ENCODE results near the gene ELOVL6. TPM values are rescaled to one million over a fixed set of nuclear protein-coding genes. Genes with fewer than 3 reads are reported as not detected.

ELOVL6 gene
- total RNA-seq, 1 experiment from 2014 or later, result 9.5 TPM

GRCh38 chr4:110156442-110156841 is 42.0 kb downstream of the ELOVL6 start:
- CTCF ChIA-PET, result no interaction called here
- DNase-seq, result no peak
- no peak overlapping the region for H3K4me3 ChIP-seq (ENCODE audit: low read depth, low read length)
- H3K9me3 ChIP-seq, result no peaks in the 10 kb centered on the region
- TF ChIP-seq CTCF (IDR thresholded peaks at IDR 0.05; ENCODE audit: insufficient read depth in 1 of 2, low read depth in 1 of 2, low read length in 1 of 2, severe bottlenecking in 1 of 2, unreplicated experiment in 1 of 2), result no peak
- no peaks in the 10 kb centered on the region for H3K36me3 ChIP-seq (ENCODE audit: control insufficient read depth, insufficient read depth, low read length)
- H3K4me1 ChIP-seq, result peaks cover 5% of the 10 kb centered on the region; the same call in 1 of the 2 replicates
- no peaks in the 10 kb centered on the region for H3K9me3 Mint-ChIP-seq (ENCODE audit: unreplicated experiment)
- intact Hi-C loops (cut with micrococcal nuclease; ENCODE audit: unreplicated experiment), result no loop called here
- no peaks in the 10 kb centered on the region for H3K36me3 Mint-ChIP-seq (ENCODE audit: insufficient read depth, unreplicated experiment)
- H3K4me1 Mint-ChIP-seq (ENCODE audit: low read depth, unreplicated experiment), result no peaks in the 10 kb centered on the region
- no TSS peak for BruUV-seq (replicated peaks)
- no peaks in the 10 kb centered on the region for H3K27me3 Mint-ChIP-seq (ENCODE audit: insufficient read depth, unreplicated experiment)
- POLR2A ChIA-PET, result no interaction called here
- H3K27me3 ChIP-seq (replicated peaks; ENCODE audit: control insufficient read depth, insufficient read depth, low read length), result no peaks in the 10 kb centered on the region
- no peak overlapping the region for H3K27ac Mint-ChIP-seq (ENCODE audit: unreplicated experiment)
- no peak overlapping the region for H3K4me3 Mint-ChIP-seq (ENCODE audit: unreplicated experiment)

DNA sequence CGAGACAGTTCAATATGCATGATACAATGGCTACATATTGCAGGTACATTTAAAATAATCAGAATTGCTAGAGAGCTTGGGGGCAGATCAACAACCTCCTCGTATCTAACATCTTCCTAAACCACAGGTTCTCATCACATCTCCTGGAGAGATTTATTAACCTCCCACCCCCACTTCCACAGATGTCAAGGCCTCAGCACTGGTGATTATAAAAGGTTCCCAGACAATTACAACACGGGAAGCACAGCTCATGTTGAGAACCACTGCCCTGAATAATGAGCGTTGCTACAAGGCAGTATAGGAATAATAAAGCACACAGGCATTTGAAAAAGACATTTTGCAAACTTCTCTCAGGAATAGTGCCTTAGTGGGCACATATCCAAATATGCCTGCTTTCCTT is 42.8 kb downstream of the ELOVL6 start:
- H3K4me3 ChIP-seq (ENCODE audit: low read depth, low read length), result no peak overlapping the region
- no peaks in the 10 kb centered on the region for H3K36me3 ChIP-seq (ENCODE audit: control insufficient read depth, insufficient read depth, low read length)
- no peak for TF ChIP-seq CTCF (IDR thresholded peaks at IDR 0.05; ENCODE audit: insufficient read depth in 1 of 2, low read depth in 1 of 2, low read length in 1 of 2, severe bottlenecking in 1 of 2, unreplicated experiment in 1 of 2)
- H3K9me3 ChIP-seq, result no peaks in the 10 kb centered on the region
- Mint-ChIP-seq H3K9me3 (ENCODE audit: unreplicated experiment) (no peaks in the 10 kb centered on the region), H3K27me3 (ENCODE audit: insufficient read depth, unreplicated experiment) (no peaks in the 10 kb centered on the region), H3K4me1 (ENCODE audit: low read depth, unreplicated experiment) (no peaks in the 10 kb centered on the region), H3K36me3 (ENCODE audit: insufficient read depth, unreplicated experiment) (no peaks in the 10 kb centered on the region), H3K27ac (ENCODE audit: unreplicated experiment) (no peak overlapping the region), H3K4me3 (ENCODE audit: unreplicated experiment) (no peak overlapping the region)
- ChIA-PET POLR2A (no interaction called here), CTCF (no interaction called here)
- no peak for DNase-seq
- BruUV-seq (replicated peaks), result no TSS peak
- no peaks in the 10 kb centered on the region for H3K27me3 ChIP-seq (replicated peaks; ENCODE audit: control insufficient read depth, insufficient read depth, low read length)
- intact Hi-C loops (cut with micrococcal nuclease; ENCODE audit: unreplicated experiment), result no loop called here
- peaks cover 5% of the 10 kb centered on the region; the same call in 1 of the 2 replicates for H3K4me1 ChIP-seq

GRCh38 chr4:110154582-110154981 is 43.8 kb downstream of the ELOVL6 start:
- H3K4me3 ChIP-seq (ENCODE audit: low read depth, low read length), result no peak overlapping the region
- H3K27ac Mint-ChIP-seq (ENCODE audit: unreplicated experiment), result no peak overlapping the region
- no peak overlapping the region for H3K4me3 Mint-ChIP-seq (ENCODE audit: unreplicated experiment)
- BruUV-seq (replicated peaks), result no TSS peak
- ChIA-PET POLR2A (no interaction called here), CTCF (no interaction called here)
- H3K9me3 Mint-ChIP-seq (ENCODE audit: unreplicated experiment), result no peaks in the 10 kb centered on the region
- peaks cover 5% of the 10 kb centered on the region; the same call in 1 of the 2 replicates for H3K4me1 ChIP-seq
- H3K4me1 Mint-ChIP-seq (ENCODE audit: low read depth, unreplicated experiment), result no peaks in the 10 kb centered on the region
- no peaks in the 10 kb centered on the region for H3K27me3 Mint-ChIP-seq (ENCODE audit: insufficient read depth, unreplicated experiment)
- no peaks in the 10 kb centered on the region for H3K36me3 Mint-ChIP-seq (ENCODE audit: insufficient read depth, unreplicated experiment)
- no peaks in the 10 kb centered on the region for H3K27me3 ChIP-seq (replicated peaks; ENCODE audit: control insufficient read depth, insufficient read depth, low read length)
- H3K36me3 ChIP-seq (ENCODE audit: control insufficient read depth, insufficient read depth, low read length), result no peaks in the 10 kb centered on the region
- intact Hi-C loops (cut with micrococcal nuclease; ENCODE audit: unreplicated experiment), result no loop called here
- no peak for TF ChIP-seq CTCF (IDR thresholded peaks at IDR 0.05; ENCODE audit: insufficient read depth in 1 of 2, low read depth in 1 of 2, low read length in 1 of 2, severe bottlenecking in 1 of 2, unreplicated experiment in 1 of 2)
- DNase-seq, result no peak
- no peaks in the 10 kb centered on the region for H3K9me3 ChIP-seq

Data from Caco-2 (cell line).